CD4-positive, alpha-beta T cell (primary cell): ENCODE measurements around the gene INPPL1. TPM values are rescaled to one million over a fixed set of nuclear protein-coding genes. Genes with fewer than 3 reads are reported as not detected.

Source experiments
- ATAC-seq: fragments of 200-7000 bp; cut with Tn5 transposase; one replicate; pipeline ENCODE4 v1.10.0; 2022; ENCODE audit warnings: mild to moderate bottlenecking; ENCODE audit not compliant: poor library complexity
- CTCF ChIA-PET: fragments of 350-600 bp; sonication (Branson Sonifier 250); formaldehyde crosslinking; loops from one replicate; lab custom pipeline; 2021; ENCODE audit warnings: antibody characterized with exemption, inconsistent platforms; lab: Charles Lee
- POLR2A ChIA-PET: fragments of 350-600 bp; sonication (Branson Sonifier 250); formaldehyde crosslinking; loops from one replicate; lab custom pipeline; 2021; ENCODE audit warnings: antibody characterized with exemption, inconsistent platforms; lab: Charles Lee
- DNase-seq, 14 experiments: peaks; one replicate each; pipeline ENCODE4 v3.0.0-alpha.2; 2013 to 2020; ENCODE audit warnings: mixed read lengths in 2 of 14
- H3K27ac ChIP-seq, 2 donors: one replicate each; pipeline versions ENCODE4 v1.5.1 to v1.7.0; 2013; ENCODE audit warnings: low read length in 2 of 2, low read depth in 1 of 2, mild to moderate bottlenecking in 1 of 2
- H3K27me3 ChIP-seq, 2 experiments: 1 replicate in 1 of 2; 2 replicates in 1 of 2; pipeline versions ENCODE4 v1.6.1 to v1.7.0; 2013; ENCODE audit warnings: low read length in 2 of 2, control low read depth in 1 of 2, mild to moderate bottlenecking in 1 of 2, moderate library complexity in 1 of 2; ENCODE audit not compliant: insufficient read depth in 2 of 2, control insufficient read depth in 1 of 2
- H3K36me3 ChIP-seq: one replicate; pipeline ENCODE4 v1.6.1; 2013; ENCODE audit warnings: low read length, control low read depth; ENCODE audit not compliant: insufficient read depth
- H3K4me1 ChIP-seq: one replicate; pipeline ENCODE4 v1.6.1; 2013; ENCODE audit warnings: low read length, control low read depth; ENCODE audit not compliant: insufficient read depth
- H3K4me3 ChIP-seq: one replicate; pipeline ENCODE4 v1.5.1; 2013; ENCODE audit warnings: mild to moderate bottlenecking, low read length, moderate library complexity
- H3K9me3 ChIP-seq, 2 experiments: 1 replicate in 1 of 2; 2 replicates in 1 of 2; pipeline versions ENCODE4 v1.6.1 to v1.7.0; 2013; ENCODE audit warnings: low read length in 2 of 2, mild to moderate bottlenecking in 2 of 2, control low read depth in 1 of 2, moderate library complexity in 1 of 2; ENCODE audit not compliant: control insufficient read depth in 1 of 2, insufficient read depth in 1 of 2
- H3K27ac Mint-ChIP-seq: one replicate; pipeline ENCODE4 v1.8.0; 2020; ENCODE audit warnings: mixed read lengths
- H3K27me3 Mint-ChIP-seq: one replicate; pipeline ENCODE4 v1.8.0; 2021; ENCODE audit warnings: mixed read lengths
- H3K36me3 Mint-ChIP-seq: one replicate; pipeline ENCODE4 v1.8.0; 2021; ENCODE audit warnings: low read depth, mixed read lengths
- H3K4me1 Mint-ChIP-seq: one replicate; pipeline ENCODE4 v1.8.0; 2021; ENCODE audit warnings: low read depth, mixed read lengths
- H3K4me3 Mint-ChIP-seq: one replicate; pipeline ENCODE4 v1.8.0; 2020; ENCODE audit warnings: mild to moderate bottlenecking, mixed read lengths
- H3K9me3 Mint-ChIP-seq: one replicate; pipeline ENCODE4 v1.8.0; 2020; ENCODE audit warnings: mixed read lengths
- intact Hi-C, 2 experiments: fragments of 100-400 bp; cut with DNase I in 1 of 2; cut with micrococcal nuclease in 1 of 2; formaldehyde crosslinking; loops; one replicate each; pipeline versions ENCODE4 v1.15.1 to v1.9.0; 2023 to 2025; cut with DNase I, micrococcal nuclease
- total RNA-seq, 174 experiments: library from RNA in 2 of 174; stranded (reverse) in 2 of 174; gene quantifications; one replicate each; pipeline ENCODE4 v1.2.3 and lab custom pipeline; 2021 to 2026
- TF ChIP-seq, protein P1 (sequence below): fragments of 200-600 bp; IDR thresholded peaks from one replicate; pipeline ENCODE4 v1.8.0; 2022; ENCODE audit warnings: antibody characterized with exemption, mild to moderate bottlenecking

INPPL1 gene
- total RNA-seq, 2 experiments from 2014 or later: 124 to 128 TPM

DNA sequence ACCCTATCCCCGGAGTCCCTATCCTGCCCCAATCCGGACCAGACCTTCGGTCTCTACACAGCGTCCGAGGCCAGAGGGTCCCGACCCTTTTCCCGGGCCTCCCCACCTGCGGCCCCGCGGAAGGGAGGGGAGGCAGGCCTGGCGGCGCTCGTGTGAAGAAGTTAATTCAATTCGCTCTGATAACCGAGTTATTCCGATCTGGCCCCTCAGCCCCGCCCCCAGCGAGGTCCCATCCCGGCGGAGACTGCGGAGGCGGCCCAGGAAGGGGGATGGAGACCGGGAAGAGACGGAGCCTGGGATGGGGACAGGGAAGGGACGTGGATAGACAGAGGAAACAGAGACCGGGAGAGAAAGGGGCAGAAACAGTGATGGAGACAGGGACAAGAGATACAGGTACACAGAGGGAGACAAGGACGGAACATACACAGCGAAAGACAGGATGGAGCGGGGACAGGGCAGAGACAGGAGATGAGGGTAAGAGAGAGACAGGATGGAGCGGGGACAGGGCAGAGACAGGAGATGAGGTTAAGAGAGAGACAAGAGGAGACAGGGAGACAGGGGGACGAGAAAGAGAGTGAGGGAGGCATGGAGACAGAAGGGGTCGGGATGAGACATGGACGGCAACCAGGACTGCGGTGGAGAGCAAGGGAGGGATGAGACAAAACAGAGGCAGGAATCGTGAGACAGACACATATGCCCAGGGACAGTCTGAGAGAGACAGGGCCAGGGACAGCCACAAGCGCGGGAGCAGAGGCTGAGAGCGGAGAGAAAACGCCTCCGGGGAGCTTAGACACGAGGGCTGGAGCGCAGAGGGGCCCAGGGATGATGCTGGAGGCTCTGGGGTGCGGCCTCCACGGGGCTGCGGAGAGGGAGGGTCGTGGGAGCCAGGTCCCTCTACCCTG lies 20.0 kb downstream of the INPPL1 start:
- H3K4me3 Mint-ChIP-seq: no peak overlapping the region
- DNase-seq (no peak), ATAC-seq (peak; percentile 41)
- H3K9me3 Mint-ChIP-seq: no peaks in the 10 kb centered on the region
- POLR2A ChIA-PET: no interaction called here
- Histone ChIP-seq H3K9me3 (peaks cover 0 to 26% of the 10 kb centered on the region in 2 experiments), H3K4me1 (peaks cover 27% of the 10 kb centered on the region), H3K27ac (no peak overlapping the region), H3K36me3 (no peaks in the 10 kb centered on the region), H3K27me3 (peaks cover 58 to 83% of the 10 kb centered on the region in 2 experiments), H3K4me3 (no peak overlapping the region)
- intact Hi-C loops: no loop called here
- CTCF ChIA-PET: no interaction called here
- TF ChIP-seq, protein P1, sequence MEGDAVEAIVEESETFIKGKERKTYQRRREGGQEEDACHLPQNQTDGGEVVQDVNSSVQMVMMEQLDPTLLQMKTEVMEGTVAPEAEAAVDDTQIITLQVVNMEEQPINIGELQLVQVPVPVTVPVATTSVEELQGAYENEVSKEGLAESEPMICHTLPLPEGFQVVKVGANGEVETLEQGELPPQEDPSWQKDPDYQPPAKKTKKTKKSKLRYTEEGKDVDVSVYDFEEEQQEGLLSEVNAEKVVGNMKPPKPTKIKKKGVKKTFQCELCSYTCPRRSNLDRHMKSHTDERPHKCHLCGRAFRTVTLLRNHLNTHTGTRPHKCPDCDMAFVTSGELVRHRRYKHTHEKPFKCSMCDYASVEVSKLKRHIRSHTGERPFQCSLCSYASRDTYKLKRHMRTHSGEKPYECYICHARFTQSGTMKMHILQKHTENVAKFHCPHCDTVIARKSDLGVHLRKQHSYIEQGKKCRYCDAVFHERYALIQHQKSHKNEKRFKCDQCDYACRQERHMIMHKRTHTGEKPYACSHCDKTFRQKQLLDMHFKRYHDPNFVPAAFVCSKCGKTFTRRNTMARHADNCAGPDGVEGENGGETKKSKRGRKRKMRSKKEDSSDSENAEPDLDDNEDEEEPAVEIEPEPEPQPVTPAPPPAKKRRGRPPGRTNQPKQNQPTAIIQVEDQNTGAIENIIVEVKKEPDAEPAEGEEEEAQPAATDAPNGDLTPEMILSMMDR: no peak
- H3K36me3 Mint-ChIP-seq: no peaks in the 10 kb centered on the region
- H3K27ac Mint-ChIP-seq: no peak overlapping the region
- peaks cover 32% of the 10 kb centered on the region for H3K4me1 Mint-ChIP-seq
- H3K27me3 Mint-ChIP-seq: peaks cover 45% of the 10 kb centered on the region

DNA sequence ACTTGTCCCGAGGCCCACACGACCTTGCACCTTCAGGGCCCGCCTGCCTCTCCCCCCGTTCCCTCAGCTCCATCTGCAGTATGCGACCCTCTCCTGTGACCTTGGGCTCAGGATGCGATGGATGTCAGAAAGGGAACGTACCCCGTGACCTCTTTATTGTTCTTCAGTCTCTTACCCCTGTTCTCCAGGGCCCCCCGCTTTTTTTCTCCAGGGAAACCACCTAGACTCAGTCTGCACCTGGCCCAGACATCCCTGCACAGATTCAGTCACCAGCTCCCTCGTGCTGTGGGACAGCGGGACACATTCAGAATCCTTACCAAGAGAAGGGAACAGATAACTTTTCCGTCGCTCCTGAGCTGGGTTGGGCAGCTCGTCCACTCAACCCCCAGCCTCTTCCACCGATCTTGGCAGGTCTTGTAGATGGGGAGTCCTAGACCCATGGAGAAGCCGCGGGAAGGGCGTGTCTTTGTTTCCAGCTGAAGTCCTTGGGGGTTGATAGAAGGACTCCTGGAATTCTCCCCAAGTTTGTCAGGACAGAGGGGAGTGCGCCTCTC lies 20.8 kb downstream of the INPPL1 start:
- Mint-ChIP-seq H3K27ac (no peak overlapping the region), H3K9me3 (no peaks in the 10 kb centered on the region), H3K4me3 (no peak overlapping the region), H3K27me3 (peaks cover 47% of the 10 kb centered on the region), H3K4me1 (peaks cover 29% of the 10 kb centered on the region), H3K36me3 (no peaks in the 10 kb centered on the region)
- CTCF ChIA-PET: no interaction called here
- Histone ChIP-seq H3K9me3 (peaks cover 0 to 26% of the 10 kb centered on the region in 2 experiments), H3K4me3 (no peak overlapping the region), H3K4me1 (peaks cover 22% of the 10 kb centered on the region), H3K36me3 (no peaks in the 10 kb centered on the region), H3K27me3 (peaks cover 58 to 80% of the 10 kb centered on the region in 2 experiments), H3K27ac (no peak overlapping the region)
- intact Hi-C loops: no loop called here
- DNase-seq (no peak), ATAC-seq (no peak)
- POLR2A ChIA-PET: no interaction called here
- TF ChIP-seq, protein P1: no peak

- peaks cover 0 to 17% of the 10 kb centered on the region in 2 experiments for H3K9me3 ChIP-seq
- no peaks in the 10 kb centered on the region for H3K36me3 Mint-ChIP-seq
- intact Hi-C loops: no loop called here
- H3K4me1 ChIP-seq: peaks cover 12% of the 10 kb centered on the region
- peaks cover 37 to 61% of the 10 kb centered on the region in 2 experiments for H3K27me3 ChIP-seq
- H3K27me3 Mint-ChIP-seq: peaks cover 42% of the 10 kb centered on the region
- no peaks in the 10 kb centered on the region for H3K36me3 ChIP-seq
- ChIA-PET POLR2A (no interaction called here), CTCF (no interaction called here)
- peaks cover 11% of the 10 kb centered on the region for H3K4me1 Mint-ChIP-seq
- no peaks in the 10 kb centered on the region for H3K9me3 Mint-ChIP-seq
- TF ChIP-seq, protein P1: no peak
- no peak overlapping the region for H3K4me3 Mint-ChIP-seq
- no peak overlapping the region for H3K27ac ChIP-seq
- H3K27ac Mint-ChIP-seq: no peak overlapping the region
- DNase-seq (no peak), ATAC-seq (no peak)
- H3K4me3 ChIP-seq: no peak overlapping the region
These were observed 23.0 kb downstream of the INPPL1 start for GRCh38 chr11:72247584-72247983.
